Kidney epithelial cell (primary cell): ENCODE results near the gene ST6GALNAC3. TPM values are rescaled to one million over a fixed set of nuclear protein-coding genes. Genes with fewer than 3 reads are reported as not detected.

Experiments used
- DNase-seq: peaks from one replicate; pipeline ENCODE4 v3.0.0-alpha.2; 2010; ENCODE audit warnings: low read depth
- H3K27me3 ChIP-seq: 2 replicates; pipeline ENCODE4 v1.6.0; 2011; ENCODE audit warnings: low read length; ENCODE audit not compliant: control insufficient read depth, insufficient read depth
- H3K36me3 ChIP-seq: 2 replicates; pipeline ENCODE4 v1.5.1; 2011; ENCODE audit warnings: low read length; ENCODE audit not compliant: control insufficient read depth, insufficient read depth
- H3K4me3 ChIP-seq: 2 replicates; pipeline ENCODE4 v1.5.1; 2011; ENCODE audit warnings: low read depth, mild to moderate bottlenecking, control low read depth, low read length
- total RNA-seq: library from RNA; depleted of rRNA; stranded (reverse); fragments of >200 nt; gene quantifications from 2 replicates; pipeline ENCODE4 v1.2.3, GENCODE V29; 2015
- TF ChIP-seq, protein P1 (sequence below): IDR thresholded peaks from 2 replicates; pipeline ENCODE4 v1.5.1; 2011; ENCODE audit warnings: mild to moderate bottlenecking, moderate library complexity, low read length, control low read depth, inconsistent platforms; ENCODE audit not compliant: insufficient read depth, poor library complexity, severe bottlenecking

The ST6GALNAC3 gene
- total RNA-seq, 1 donor from 2014 or later, result 4.1 TPM

DNA sequence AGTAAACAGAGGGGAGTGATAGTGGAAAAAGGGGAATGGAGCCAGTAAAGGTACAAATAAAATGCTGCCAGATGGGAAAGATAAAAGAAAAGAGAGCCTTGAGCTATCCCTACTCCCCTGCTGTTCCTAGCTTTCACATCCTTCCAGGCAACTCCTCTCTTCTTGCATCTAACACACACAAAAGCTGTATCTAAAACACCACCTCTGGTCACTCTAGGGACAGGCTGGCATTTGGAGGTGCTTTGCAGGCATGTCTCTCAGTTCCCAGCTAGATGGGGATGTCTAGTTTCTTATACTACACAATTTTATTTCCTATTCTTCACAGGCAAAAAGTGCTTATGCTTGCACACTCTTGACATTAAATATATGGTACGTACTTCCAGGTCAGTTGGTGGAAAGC is 607.6 kb downstream of the ST6GALNAC3 start:
- no peaks in the 10 kb centered on the region for H3K27me3 ChIP-seq
- TF ChIP-seq, protein P1, sequence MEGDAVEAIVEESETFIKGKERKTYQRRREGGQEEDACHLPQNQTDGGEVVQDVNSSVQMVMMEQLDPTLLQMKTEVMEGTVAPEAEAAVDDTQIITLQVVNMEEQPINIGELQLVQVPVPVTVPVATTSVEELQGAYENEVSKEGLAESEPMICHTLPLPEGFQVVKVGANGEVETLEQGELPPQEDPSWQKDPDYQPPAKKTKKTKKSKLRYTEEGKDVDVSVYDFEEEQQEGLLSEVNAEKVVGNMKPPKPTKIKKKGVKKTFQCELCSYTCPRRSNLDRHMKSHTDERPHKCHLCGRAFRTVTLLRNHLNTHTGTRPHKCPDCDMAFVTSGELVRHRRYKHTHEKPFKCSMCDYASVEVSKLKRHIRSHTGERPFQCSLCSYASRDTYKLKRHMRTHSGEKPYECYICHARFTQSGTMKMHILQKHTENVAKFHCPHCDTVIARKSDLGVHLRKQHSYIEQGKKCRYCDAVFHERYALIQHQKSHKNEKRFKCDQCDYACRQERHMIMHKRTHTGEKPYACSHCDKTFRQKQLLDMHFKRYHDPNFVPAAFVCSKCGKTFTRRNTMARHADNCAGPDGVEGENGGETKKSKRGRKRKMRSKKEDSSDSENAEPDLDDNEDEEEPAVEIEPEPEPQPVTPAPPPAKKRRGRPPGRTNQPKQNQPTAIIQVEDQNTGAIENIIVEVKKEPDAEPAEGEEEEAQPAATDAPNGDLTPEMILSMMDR, result no peak
- H3K36me3 ChIP-seq, result no peaks in the 10 kb centered on the region
- DNase-seq, result no peak
- no peak overlapping the region for H3K4me3 ChIP-seq

Other genes starting within 250 kb of the ST6GALNAC3 start
- gene ASB17, start 142.3 kb upstream of the ST6GALNAC3 start, total RNA-seq, result not detected in 2 replicates